Activated CD4-positive, alpha-beta memory T cell treated with anti-CD3 and anti-CD28 coated beads for 36 hours (primary cell): ENCODE results near the gene COPG1. TPM values are rescaled to one million over a fixed set of nuclear protein-coding genes. Genes with fewer than 3 reads are reported as not detected.
"Not testable (repeated sequence)": the region's sequence is repeated elsewhere in the genome, so short reads cannot be mapped to it uniquely, and the experiment has no call there.

Experiments
- CTCF ChIA-PET: fragments of 350-600 bp; sonication (Branson Sonifier 250); formaldehyde crosslinking; loops from one replicate; lab custom pipeline; 2021; ENCODE audit warnings: antibody characterized with exemption, inconsistent platforms; lab: Charles Lee
- POLR2A ChIA-PET: fragments of 350-600 bp; sonication (Branson Sonifier 250); formaldehyde crosslinking; loops from one replicate; lab custom pipeline; 2021; ENCODE audit warnings: antibody characterized with exemption; lab: Charles Lee
- DNase-seq: peaks from one replicate; pipeline ENCODE4 v3.0.0-alpha.2; 2020
- H3K27ac Mint-ChIP-seq: one replicate; pipeline ENCODE4 v1.8.0; 2021; ENCODE audit warnings: mixed read lengths
- H3K27me3 Mint-ChIP-seq: one replicate; pipeline ENCODE4 v1.8.0; 2021; ENCODE audit warnings: mixed read lengths
- H3K36me3 Mint-ChIP-seq: one replicate; pipeline ENCODE4 v1.8.0; 2021; ENCODE audit warnings: mixed read lengths
- H3K4me1 Mint-ChIP-seq: one replicate; pipeline ENCODE4 v1.8.0; 2021; ENCODE audit warnings: low read depth, mixed read lengths
- H3K4me3 Mint-ChIP-seq: one replicate; pipeline ENCODE4 v1.8.0; 2021; ENCODE audit warnings: mild to moderate bottlenecking, mixed read lengths
- H3K9me3 Mint-ChIP-seq: one replicate; pipeline ENCODE4 v1.8.0; 2021; ENCODE audit warnings: mixed read lengths
- intact Hi-C: fragments of 100-400 bp; cut with micrococcal nuclease; formaldehyde crosslinking; loops from one replicate; pipeline ENCODE4 v1.15.1; 2023
- total RNA-seq, 2 experiments: library from RNA; stranded (reverse); gene quantifications; one replicate each; pipeline ENCODE4 v1.2.3, GENCODE V29; 2021

The COPG1 gene
- total RNA-seq = 100 to 1,000 TPM; 154 to 162 TPM

GRCh38 chr3:129249284-129250065, at the start of gene COPG1:
Gene COPG1 (plus strand): TSS chr3:129249606. CDS start chr3:129249710, 104 bp downstream.
- peaks cover 30% of the 10 kb centered on the region for H3K36me3 Mint-ChIP-seq
- H3K27me3 Mint-ChIP-seq = no peaks in the 10 kb centered on the region
- H3K9me3 Mint-ChIP-seq = no peaks in the 10 kb centered on the region
- H3K27ac Mint-ChIP-seq = peak within 1 kb of the TSS; percentile 93
- peak within 1 kb of the TSS; percentile 89 for H3K4me3 Mint-ChIP-seq
- DNase-seq = peak; percentile 92
- H3K4me1 Mint-ChIP-seq = peaks cover 38% of the 10 kb centered on the region
- intact Hi-C loops = loop anchor here (1.0 to 2.0 kb wide), 6 partner anchors 10 to 196 kb away; partner anchors contain the start of gene ISY1
- CTCF ChIA-PET = interaction anchor here (0.6 to 6.8 kb wide), 15 partner anchors 11 to 278 kb away, joined by 3 to 111 read pairs (median 3); partner anchors contain the start of gene RAB43
- POLR2A ChIA-PET = interaction anchor here (0.9 to 2.4 kb wide), 15 partner anchors 11 to 251 kb away, joined by 3 to 17 read pairs (median 5); partner anchors contain the start of genes IFT122, MBD4 and RAB43

- DNase-seq = no peak
- Mint-ChIP-seq H3K9me3 (no peaks in the 10 kb centered on the region), H3K27ac (no peak overlapping the region), H3K36me3 (no peaks in the 10 kb centered on the region), H3K4me3 (no peak overlapping the region), H3K4me1 (no peaks in the 10 kb centered on the region), H3K27me3 (peaks cover 2% of the 10 kb centered on the region)
- intact Hi-C loops = no loop called here
- CTCF ChIA-PET = no interaction called here
- POLR2A ChIA-PET = no interaction called here
Observed at GRCh38 chr3:129204473-129204872, 44.9 kb upstream of the COPG1 start.

DNA sequence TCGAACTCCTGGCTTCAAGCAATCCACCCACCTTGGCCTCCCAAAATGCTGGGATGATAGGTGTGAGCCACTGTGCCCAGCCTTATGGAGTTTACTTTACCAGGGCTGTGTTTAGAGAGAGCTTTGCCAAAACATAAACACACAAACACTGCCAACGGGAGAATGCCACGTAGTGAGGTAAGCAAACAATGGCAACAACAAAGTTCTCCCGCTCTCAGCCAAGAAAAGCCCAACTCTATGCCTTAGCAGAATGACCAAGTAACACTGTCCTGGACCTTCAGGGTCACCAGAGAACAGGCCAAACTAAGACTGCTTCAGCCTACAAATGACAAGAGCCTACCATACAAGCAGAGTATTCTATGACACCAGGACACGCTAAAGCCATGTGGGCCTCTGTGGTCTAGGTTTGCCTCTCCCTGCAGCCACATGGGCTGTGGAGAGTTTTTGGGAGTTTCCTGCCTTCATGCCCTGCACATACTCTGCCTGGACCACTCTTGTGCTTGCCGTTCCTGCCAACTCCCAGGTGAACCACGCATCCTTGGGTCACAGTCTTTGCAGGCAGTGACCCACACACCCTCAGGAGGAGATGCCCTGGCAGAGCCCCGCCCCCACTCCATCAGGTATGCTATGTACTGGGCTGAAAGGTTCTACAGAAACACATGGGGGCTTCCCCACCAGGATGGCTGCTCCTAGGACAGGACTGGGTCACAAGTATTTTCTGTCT, 44.1 kb upstream of the COPG1 start:
- H3K4me3 Mint-ChIP-seq = no peak overlapping the region
- no peak overlapping the region for H3K27ac Mint-ChIP-seq
- ChIA-PET CTCF (no interaction called here), POLR2A (no interaction called here)
- no peak for DNase-seq
- intact Hi-C loops = no loop called here
- no peaks in the 10 kb centered on the region for H3K9me3 Mint-ChIP-seq
- H3K36me3 Mint-ChIP-seq = no peaks in the 10 kb centered on the region
- no peaks in the 10 kb centered on the region for H3K4me1 Mint-ChIP-seq
- peaks cover 3% of the 10 kb centered on the region for H3K27me3 Mint-ChIP-seq

DNA sequence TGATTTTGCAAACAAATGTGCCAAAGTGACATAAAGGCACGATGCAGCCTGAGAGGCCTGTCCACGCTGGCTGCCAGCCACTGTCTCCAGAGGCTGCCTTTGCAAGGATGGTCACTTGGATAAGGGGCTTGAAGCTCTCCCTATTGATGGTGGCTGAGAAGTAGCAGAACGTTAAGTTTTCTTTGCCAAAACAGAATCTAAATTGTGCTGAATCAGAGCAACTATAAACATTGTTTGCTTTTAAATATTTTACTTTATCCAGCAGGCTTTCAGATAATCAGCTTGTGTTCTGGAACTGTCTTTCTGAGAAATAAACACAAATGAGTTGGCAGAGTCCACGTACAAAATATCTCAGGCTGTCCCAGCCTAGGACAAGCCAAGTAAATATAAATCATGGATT, 41.9 kb upstream of the COPG1 start:
- DNase-seq = no peak
- Mint-ChIP-seq H3K36me3 (no peaks in the 10 kb centered on the region), H3K27ac (no peak overlapping the region), H3K4me1 (no peaks in the 10 kb centered on the region), H3K4me3 (no peak overlapping the region), H3K27me3 (peaks cover 3% of the 10 kb centered on the region), H3K9me3 (no peaks in the 10 kb centered on the region)
- ChIA-PET CTCF (no interaction called here), POLR2A (no interaction called here)
- intact Hi-C loops = no loop called here

- Mint-ChIP-seq H3K4me3 (no peak overlapping the region), H3K9me3 (no peaks in the 10 kb centered on the region), H3K27me3 (peaks cover 3% of the 10 kb centered on the region), H3K36me3 (no peaks in the 10 kb centered on the region), H3K27ac (no peak overlapping the region), H3K4me1 (no peaks in the 10 kb centered on the region)
- intact Hi-C loops = no loop called here
- ChIA-PET POLR2A (no interaction called here), CTCF (no interaction called here)
- no peak for DNase-seq
Observed at GRCh38 chr3:129211345-129211744, 38.1 kb upstream of the COPG1 start.

DNA sequence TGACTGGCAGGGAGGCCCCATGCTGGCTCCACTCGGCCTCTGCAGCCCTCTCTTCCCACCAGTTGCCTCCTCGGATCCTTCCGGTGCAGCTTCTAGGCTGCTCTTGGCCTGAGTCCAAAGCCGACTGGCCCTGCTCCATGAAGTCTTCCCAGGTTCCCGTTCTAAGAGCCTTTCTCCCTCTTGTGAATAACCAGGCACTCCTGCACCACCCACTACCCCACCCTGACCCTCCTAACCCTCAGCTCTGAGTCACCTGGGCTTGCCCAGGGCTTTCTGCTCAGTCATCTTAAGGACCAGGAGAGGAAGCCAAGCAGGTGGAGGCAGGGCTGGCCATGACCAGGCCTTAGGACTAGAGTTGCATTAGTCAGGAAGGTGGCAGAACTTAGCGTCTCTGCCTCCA, 37.6 kb upstream of the COPG1 start:
- Mint-ChIP-seq H3K9me3 (no peaks in the 10 kb centered on the region), H3K36me3 (no peaks in the 10 kb centered on the region), H3K4me3 (no peak overlapping the region), H3K27me3 (peaks cover 3% of the 10 kb centered on the region), H3K4me1 (no peaks in the 10 kb centered on the region), H3K27ac (no peak overlapping the region)
- ChIA-PET CTCF (no interaction called here), POLR2A (no interaction called here)
- intact Hi-C loops = no loop called here
- DNase-seq = no peak

DNA sequence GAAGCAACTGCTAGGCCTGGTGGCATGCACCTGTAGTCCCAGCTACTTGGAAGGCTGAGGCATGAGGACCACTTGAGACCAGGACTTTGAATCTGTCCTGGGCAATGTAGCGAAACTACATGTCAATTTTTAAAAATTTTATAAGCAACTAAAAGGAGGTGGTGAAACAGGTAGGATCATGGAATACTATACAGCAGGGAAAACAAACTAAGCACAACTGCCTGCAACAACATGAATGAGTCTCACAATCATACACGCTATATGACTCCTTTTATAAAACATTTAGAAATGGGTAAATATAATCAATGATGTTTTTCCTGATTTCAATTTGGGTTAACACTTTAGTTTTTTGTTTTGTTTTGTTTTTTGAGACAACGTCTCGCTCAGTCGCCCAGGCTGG, 36.2 kb upstream of the COPG1 start:
- Mint-ChIP-seq H3K36me3 (no peaks in the 10 kb centered on the region), H3K9me3 (no peaks in the 10 kb centered on the region), H3K4me1 (no peaks in the 10 kb centered on the region), H3K27me3 (peaks cover 1% of the 10 kb centered on the region), H3K27ac (no peak overlapping the region), H3K4me3 (no peak overlapping the region)
- POLR2A ChIA-PET = interaction anchor here (0.6 kb wide), 1 partner anchor 24 kb away, joined by 4 read pairs; no protein-coding TSS in a partner anchor
- no peak for DNase-seq
- CTCF ChIA-PET = no interaction called here
- intact Hi-C loops = no loop called here

DNA sequence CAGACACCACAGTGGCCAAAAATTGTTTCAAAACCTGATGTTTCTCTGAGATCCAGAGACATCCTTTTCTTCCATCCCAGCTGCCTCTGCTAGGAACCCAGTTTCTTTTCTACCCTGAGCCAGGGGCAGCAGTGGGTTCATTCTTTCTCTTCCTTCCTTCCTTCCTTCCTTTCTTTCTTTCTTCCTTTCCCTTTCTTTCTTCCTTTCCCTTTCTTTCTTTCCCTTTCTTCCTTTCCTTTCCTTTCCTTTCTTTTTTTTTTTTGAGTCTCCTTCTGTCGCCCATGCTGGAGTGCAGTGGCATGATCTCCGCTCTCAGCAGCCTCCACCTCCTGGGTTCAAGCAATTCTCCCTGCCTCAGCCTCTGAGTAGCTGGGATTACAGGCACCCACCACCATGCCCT, 30.7 kb upstream of the COPG1 start:
- intact Hi-C loops = no loop called here
- H3K27ac Mint-ChIP-seq = no peak overlapping the region
- no peaks in the 10 kb centered on the region for H3K9me3 Mint-ChIP-seq
- ChIA-PET CTCF (no interaction called here), POLR2A (no interaction called here)
- no peak for DNase-seq
- H3K4me3 Mint-ChIP-seq = no peak overlapping the region
- H3K36me3 Mint-ChIP-seq = no peaks in the 10 kb centered on the region
- H3K4me1 Mint-ChIP-seq = no peaks in the 10 kb centered on the region
- H3K27me3 Mint-ChIP-seq = no peaks in the 10 kb centered on the region

DNA sequence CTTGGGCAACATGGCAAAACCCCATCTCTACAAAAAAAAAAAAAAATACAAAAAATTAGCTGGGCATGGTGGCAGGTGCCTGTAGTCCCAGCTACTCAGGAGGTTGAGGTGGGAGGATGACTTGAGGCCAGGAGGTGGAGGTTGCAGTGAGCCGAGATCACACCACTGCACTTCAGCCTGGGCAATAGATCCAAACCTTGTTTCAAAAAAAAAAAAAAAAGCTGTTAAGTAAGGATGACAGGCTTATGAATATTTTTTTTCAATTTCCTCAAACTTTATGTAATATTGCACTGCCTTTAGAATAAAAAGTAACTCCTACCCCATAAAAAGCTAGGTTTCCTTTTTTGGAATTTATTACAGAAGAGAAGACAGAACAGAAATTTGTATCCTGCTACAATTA, 25.0 kb upstream of the COPG1 start:
- intact Hi-C loops, H3K4me3 Mint-ChIP-seq, H3K27ac Mint-ChIP-seq, H3K27me3 Mint-ChIP-seq, H3K36me3 Mint-ChIP-seq, DNase-seq, H3K9me3 Mint-ChIP-seq: not testable (repeated sequence)
- CTCF ChIA-PET = interaction anchor here (1.0 to 2.7 kb wide), 4 partner anchors 21 to 254 kb away, joined by 3 to 14 read pairs (median 8); partner anchors contain the start of gene COPG1
- POLR2A ChIA-PET = interaction anchor here (0.8 to 1.0 kb wide), 2 partner anchors 9 to 22 kb away, joined by 3 to 6 read pairs; no protein-coding TSS in a partner anchor
- H3K4me1 Mint-ChIP-seq = peaks cover 16% of the 10 kb centered on the region

- POLR2A ChIA-PET = interaction anchor here (0.8 to 1.0 kb wide), 2 partner anchors 9 to 21 kb away, joined by 3 to 6 read pairs; no protein-coding TSS in a partner anchor
Observed at GRCh38 chr3:129224984-129225393, 24.4 kb upstream of the COPG1 start.

GRCh38 chr3:129226374-129226773, 23.0 kb upstream of the COPG1 start:
- H3K4me1 Mint-ChIP-seq = peaks cover 25% of the 10 kb centered on the region
- POLR2A ChIA-PET = interaction anchor here (0.6 kb wide), 1 partner anchor 173 kb away, joined by 5 read pairs; no protein-coding TSS in a partner anchor
- no peak overlapping the region for H3K4me3 Mint-ChIP-seq
- no peaks in the 10 kb centered on the region for H3K9me3 Mint-ChIP-seq
- intact Hi-C loops = no loop called here
- H3K27ac Mint-ChIP-seq = no peak overlapping the region
- no peak for DNase-seq
- H3K36me3 Mint-ChIP-seq = no peaks in the 10 kb centered on the region
- no peaks in the 10 kb centered on the region for H3K27me3 Mint-ChIP-seq
- CTCF ChIA-PET = interaction anchor here (0.7 to 1.2 kb wide), 3 partner anchors 13 to 173 kb away, joined by 3 read pairs; no protein-coding TSS in a partner anchor

More at GRCh38 chr3:129224984-129225393, 24.4 kb upstream of the COPG1 start:
- H3K27ac Mint-ChIP-seq = peak overlapping the region; percentile 55
- H3K4me1 Mint-ChIP-seq = peaks cover 16% of the 10 kb centered on the region
- peak overlapping the region; percentile 49 for H3K4me3 Mint-ChIP-seq
- H3K27me3 Mint-ChIP-seq = no peaks in the 10 kb centered on the region
- peak; percentile 38 for DNase-seq
- CTCF ChIA-PET = interaction anchor here (1.0 to 2.7 kb wide), 4 partner anchors 20 to 255 kb away, joined by 3 to 14 read pairs (median 8); partner anchors contain the start of gene COPG1
- intact Hi-C loops = no loop called here
- no peaks in the 10 kb centered on the region for H3K36me3 Mint-ChIP-seq
- H3K9me3 Mint-ChIP-seq = no peaks in the 10 kb centered on the region
